GM18951 (cell line): ENCODE data around the gene SPEM1.
A peak's percentile ranks its signal among the peaks of the same experiment; 100 is the strongest.

Experiments
- POLR2A ChIP-seq: IDR thresholded peaks from 4 replicates; pipeline ENCODE4 v1.6.1; 2011; ENCODE audit warnings: mild to moderate bottlenecking; ENCODE audit not compliant: insufficient read length, insufficient read depth; ENCODE audit errors: extremely low read depth
- in situ Hi-C: fragments of 300-500 bp; cut with MboI; formaldehyde crosslinking; loops from one replicate; pipeline ENCODE4 v1.12.0; 2022; ENCODE audit warnings: low sequenced_read_pairs, mixed read lengths, inconsistent platforms; ENCODE audit not compliant: unreplicated experiment

Gene SPEM1

DNA sequence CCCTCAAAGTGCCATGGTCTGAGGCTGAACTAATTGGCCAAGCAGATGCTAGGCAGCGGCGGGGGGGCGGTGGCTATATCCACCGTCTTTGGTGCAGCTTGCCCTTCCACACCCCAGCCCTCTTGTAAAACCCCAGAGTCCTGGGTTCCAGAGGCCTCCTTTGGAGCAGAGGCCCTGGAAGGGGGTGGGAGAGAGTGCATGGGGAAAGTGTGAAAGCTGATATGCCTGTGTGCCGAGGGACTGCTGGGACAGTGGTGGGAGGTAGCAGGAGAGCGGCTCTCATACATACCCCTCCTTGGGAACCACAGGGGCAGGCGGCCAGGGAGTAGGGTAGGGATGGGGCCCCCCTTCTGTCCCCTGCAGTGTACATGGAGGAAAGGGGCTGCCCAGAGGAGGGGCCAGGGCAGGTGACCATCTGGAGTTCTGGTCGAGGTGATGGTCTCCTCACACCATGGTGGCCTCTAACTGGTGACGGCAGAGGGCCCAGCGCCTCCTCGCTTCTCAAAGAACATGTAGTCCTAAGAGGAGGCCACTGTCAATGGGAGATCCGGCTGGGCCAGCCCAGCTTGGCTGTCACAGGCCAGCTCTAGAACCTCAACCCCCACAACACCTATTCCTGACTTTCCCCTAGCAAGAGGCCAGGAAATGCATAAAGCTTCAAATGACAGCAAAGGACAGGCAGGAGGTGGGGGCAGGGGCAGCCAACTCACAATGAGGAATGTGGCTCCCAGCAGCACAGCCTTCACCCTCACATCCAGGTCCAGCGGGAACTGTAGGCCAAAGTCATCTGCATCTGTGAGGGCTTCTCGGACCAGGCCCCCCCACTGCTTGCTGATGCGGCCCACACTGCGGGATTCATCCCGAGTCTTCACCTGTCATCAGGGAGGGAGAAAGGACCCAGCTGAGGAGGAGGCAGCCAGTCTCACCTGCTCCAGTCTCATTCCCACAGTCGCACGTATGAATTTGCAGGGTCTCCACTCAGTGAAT lies 29.9 kb upstream of the SPEM1 start:
- no peak for TF ChIP-seq POLR2A
- in situ Hi-C loops = no loop called here

DNA sequence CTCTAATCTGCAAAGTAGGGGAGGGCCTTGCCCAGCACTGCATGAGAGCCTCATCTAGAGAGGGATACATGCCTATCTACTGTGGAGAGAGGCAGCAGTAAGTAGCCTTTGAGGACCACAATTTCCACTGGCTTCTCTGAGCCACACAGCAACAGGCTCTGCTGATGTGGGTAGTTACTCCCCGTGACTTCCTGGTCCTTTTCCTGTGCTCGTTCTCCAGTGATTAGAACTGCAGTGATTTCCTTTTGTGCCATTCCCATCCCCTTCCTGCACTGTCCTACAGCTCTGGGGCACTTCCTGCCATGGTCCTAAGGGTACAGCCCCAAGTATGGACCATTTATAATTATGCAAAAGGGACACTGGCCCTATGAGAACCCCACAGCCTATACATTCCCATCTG lies 28.8 kb upstream of the SPEM1 start:
- no peak for TF ChIP-seq POLR2A
- in situ Hi-C loops = no loop called here

DNA sequence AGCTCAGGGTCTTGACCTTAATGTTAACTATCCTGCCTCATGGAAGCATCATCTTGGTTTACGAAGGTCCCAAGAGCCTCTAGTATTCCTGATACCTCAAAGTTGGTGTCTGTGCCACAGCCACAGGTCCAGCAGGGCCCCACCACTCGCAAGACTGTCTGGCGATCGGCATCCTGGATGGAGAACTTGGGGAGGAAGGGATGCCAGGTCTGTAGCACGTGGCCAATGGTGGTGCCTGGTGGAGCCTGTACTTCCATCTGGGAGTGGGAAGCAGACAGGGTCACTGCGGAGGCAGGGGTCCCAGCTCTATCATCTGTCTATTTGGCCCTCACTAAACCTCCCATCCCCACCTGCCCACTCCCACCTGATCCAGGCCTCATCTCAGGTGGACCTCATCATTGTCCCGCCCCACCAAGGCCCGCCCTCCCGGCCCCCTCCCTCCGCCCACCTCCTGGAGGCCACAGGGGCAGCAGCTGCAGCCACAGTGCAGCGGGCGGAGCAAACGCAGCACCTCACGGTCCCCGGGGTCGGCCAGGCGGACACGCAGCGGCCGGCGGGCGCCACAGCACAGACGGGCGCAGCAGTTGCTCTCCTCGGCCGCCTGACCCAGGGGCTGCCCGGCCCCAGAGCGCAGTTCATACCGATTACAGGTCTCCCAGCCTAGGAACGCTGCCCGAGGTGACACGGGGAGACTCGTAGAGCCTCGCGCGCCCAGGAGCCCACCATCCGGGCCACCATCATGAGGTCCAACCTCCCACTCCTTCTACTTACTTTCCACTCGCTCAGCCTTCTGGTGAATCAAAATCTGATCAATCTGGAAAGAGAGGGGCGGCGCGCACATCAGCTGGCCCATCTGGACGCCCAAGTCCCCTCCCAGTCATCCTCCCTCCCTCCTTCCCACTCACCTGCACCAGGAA lies 27.2 kb upstream of the SPEM1 start:
- no peak for TF ChIP-seq POLR2A
- in situ Hi-C loops = no loop called here

DNA sequence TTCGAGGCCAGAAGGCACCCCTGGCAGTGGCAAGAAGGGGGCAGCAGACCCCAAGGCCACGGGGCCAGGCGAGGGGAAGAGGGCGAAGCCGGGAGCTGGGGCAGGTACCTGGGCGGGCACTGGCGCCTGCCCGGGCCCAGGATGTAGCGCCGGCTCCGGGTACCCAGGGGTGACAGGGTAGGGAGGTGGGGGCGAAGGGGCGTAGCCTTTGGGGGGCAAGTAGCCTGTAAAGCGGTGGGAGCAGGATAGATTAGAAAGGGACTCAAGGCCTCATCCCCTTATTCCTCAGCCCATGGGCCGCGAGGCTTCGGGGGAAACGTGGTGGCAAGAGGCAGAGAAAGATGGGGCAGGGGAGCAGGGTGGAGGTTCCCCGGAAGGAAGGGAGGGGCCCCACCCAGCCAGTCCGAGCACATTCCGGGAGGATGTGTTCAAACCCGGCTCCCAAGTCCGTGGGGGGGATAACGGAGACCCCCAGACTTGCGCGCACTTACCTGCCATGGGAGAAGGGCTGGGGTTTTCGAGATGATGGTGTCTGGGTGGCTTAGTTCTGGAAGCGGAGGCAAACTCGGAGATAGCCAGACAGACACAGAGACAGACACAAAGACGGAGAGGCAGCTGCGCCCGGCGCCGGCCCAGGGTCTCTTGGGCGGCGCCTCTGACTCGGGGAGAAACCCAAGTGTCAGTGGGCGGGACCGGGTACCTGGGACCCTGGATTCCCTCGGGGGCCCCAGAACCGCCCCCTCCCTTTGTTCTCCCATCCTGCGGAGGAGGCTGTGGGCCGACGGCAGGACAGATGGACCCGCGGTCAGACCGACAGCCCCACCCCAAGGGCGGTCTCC lies 26.3 kb upstream of the SPEM1 start:
- in situ Hi-C loops = no loop called here
- no peak for TF ChIP-seq POLR2A

DNA sequence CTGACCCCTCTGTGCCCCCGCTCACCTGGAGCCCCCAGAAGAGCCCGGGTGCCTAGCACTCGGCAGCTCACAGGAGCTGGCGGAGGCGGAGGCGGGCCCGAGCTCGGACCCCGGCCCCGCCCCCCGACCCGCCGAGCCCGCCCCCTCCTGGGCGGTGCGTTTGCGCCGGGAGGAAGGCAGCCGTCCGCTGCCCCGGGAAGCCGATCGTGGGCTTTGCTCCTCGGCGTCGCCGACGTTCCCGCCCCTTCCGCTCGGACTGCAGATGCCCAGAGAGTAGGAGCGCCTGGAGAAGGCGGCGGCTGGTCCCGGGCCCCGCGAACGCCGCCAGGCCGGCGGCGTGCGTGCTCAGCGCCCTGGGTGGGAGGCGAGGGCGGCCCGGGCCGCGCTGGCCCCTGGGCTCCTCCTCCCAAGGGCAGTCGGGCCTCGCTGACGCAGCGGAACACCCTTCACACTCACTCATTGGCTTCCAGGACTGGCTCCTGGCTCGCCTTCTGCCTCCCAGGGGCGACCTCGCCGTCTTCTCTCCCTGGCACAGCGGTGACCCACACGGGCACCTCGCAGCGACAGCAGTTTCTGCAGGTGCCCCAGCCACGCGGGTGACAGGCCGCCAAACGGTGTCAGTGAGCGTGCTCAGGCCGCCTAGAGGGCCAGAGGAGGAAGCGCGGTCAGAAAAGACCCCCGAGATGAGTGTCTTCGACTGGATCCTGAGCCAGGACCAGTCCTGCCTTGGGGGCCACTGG lies 25.5 kb upstream of the SPEM1 start, which contains the start of gene PLSCR3:
PLSCR3 (minus strand) TSS at position 74 of the 740 bp plus-strand sequence. CDS start 415 bp downstream, outside the sequence.
- TF ChIP-seq POLR2A = peak; percentile 90
- in situ Hi-C loops = no loop called here

DNA sequence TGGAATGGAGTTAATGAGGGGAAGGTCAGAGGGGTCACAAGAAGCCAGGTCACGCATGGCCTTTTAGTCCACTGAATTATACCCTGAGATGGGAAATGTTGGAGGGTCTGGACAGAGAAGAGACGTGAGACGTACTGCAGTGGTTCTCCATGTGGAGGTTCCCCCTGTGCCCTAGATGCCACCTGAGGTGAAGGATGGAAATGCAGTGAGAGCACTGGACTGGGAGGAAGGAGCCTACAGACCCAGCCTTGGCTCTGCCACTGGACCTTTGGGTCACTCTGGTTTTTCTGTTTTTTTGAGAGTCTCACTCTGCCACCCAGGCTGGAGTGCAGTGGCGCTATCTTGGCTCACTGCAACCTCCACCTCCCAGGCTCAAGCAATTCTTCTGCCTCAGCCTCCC lies 24.0 kb upstream of the SPEM1 start:
- TF ChIP-seq POLR2A = no peak
- in situ Hi-C loops = no loop called here

DNA sequence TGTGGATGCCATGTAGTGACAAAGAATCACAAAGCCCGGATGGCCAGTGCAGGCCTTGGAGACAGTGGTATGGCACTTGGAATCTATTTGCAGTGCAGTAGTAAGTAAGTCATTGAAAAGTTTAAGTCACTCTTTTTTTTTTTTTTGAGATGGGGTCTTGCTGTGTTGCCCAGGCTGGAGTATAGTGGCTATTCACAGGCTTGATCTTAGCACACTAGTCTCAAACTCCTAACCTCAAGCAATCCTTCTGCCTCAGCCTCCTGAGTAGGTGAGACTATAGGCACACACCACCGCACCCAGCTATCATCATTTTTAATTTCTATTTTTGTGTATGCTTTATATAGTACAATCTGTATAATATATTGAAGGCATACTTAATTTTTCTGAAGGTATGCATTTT lies 21.5 kb upstream of the SPEM1 start:
- in situ Hi-C loops = no loop called here
- TF ChIP-seq POLR2A = no peak

DNA sequence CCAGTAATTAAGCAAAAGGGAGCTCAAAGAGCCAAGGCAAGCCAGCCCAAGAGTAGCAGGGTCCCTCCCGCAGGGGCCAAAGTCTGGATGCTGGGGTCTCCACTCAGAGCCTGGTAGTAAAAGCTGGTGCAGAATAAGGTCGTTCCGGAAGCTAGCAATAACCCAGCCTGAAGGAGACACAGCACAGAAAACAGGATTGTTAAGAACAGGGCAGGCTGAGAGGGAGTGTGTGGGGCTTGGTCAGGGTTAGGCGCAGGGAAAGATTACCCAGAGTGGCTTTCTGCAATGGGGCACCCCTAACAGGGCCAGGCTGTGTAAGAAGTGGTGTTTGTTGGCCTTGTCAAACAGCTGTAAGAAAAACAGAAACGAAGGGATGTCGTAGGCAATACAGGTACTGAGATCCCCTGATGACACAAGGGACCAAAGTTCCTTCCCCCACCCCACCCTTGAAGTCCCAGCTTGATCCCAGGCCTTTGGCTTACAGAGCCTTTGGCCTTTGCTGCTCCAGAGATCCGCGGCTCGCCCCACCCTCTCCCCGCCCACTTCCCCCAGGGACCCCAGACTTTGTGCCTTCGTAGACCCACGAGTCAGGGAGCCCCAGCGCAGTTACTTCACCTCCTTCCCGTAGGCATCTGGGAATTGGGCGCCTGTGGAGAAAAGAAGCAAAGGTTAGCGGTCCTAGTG lies 16.9 kb upstream of the SPEM1 start:
- in situ Hi-C loops = no loop called here

DNA sequence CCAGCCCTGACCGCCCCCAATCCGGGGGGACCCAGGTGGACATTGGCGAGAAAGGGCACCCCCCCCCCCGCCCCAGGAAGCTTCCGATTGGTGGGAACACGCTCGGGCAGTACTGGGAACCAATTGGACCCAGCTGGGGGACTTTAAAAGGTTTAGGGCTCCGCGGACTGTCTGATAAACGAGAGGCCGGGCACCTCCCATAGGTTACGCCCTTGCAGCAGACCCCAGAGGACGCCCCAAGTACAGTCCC lies 16.5 kb upstream of the SPEM1 start:
- in situ Hi-C loops = no loop called here
- no peak for TF ChIP-seq POLR2A

More for the DNA sequence above, 16.9 kb upstream of the SPEM1 start:
- TF ChIP-seq POLR2A = no peak

DNA sequence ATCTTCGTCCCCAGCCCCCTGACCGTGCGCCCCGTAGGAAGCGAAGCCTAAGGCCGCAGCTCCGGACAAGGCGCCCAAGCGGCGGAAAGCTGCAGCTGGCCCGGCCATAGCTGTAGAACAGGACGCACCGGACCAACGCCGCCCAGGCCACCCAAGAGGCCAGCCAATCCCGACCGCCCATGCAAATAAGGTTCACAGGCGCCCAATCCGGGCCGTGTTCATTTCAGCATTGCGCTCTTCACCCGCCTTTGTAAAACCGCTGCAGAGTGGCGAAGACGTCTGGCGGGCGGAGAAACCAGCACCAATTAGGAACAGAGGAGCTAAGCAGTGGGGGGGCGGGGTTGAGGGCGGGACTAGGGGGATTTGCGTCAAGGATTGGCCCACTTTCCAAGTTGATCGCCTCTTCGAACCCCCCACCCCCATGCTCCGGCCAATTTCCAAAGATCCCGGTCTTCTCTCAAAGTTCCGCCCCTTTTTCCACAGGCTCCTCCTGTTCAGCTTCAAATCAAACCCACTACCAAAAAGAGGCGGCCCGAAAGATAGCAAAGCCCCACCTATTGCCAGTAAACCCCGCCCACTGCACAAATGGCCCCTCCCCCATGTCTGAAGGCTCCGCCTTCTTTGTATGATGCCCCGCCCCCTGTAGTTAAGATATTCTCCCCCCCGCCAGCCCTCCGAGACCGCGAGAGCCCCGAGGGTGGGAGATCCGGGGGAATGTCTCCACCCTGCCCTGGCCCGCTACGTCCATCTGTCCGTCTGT lies 16.0 kb upstream of the SPEM1 start, which contains the start of gene TMEM256:
TMEM256 (minus strand) TSS at position 121 of the 760 bp plus-strand sequence; CDS start at position 108, 13 bp downstream.
- peak; percentile 95 for TF ChIP-seq POLR2A
- in situ Hi-C loops = no loop called here

DNA sequence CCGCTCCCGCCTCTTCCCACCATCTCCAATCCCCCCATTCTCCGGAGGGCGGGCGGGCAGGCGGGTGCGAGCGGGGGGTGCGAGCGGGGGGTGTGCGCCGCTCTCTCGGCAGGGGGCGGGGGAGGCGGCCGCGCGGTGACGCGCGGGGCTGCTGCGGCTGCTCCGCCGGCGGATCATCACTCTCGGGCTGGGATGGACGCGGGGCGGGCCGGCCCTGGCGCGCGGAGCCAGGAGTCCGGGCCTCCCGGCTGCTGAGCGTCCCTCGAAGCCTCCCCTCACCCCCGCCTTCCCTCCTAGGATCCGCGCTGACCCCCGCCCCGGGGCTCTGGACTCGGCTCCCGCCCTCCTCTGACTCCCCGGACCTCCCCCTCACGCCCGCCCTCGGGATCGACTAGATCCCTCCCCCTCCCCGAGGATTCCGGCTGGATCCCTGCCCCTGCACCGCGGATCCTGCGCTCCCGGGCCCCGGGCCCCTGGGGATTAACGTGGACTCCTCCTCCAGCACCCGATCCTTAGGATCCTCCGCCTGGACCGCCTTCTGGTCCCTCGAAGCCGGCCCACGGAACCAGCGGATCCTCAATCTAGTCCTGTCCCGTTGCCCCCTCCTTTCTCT lies 15.3 kb upstream of the SPEM1 start:
- in situ Hi-C loops = no loop called here
- no peak for TF ChIP-seq POLR2A
